GM12878 (cell line): ENCODE measurements around the gene CPSF4L. TPM values are rescaled to one million over a fixed set of nuclear protein-coding genes. Genes with fewer than 3 reads are reported as not detected.

Experiments
- FOXM1 ChIP-seq: IDR thresholded peaks from 2 replicates; pipeline ENCODE4 v1.6.1; 2012; ENCODE audit warnings: low read depth, mild to moderate bottlenecking, inconsistent platforms, low read length, moderate library complexity
- MTA2 ChIP-seq: fragments of 450-650 bp; IDR thresholded peaks from 2 replicates; pipeline ENCODE4 v1.6.1; 2016; ENCODE audit warnings: low read depth, mild to moderate bottlenecking, moderate library complexity
- SMAD1 ChIP-seq: fragments of 450-650 bp; IDR thresholded peaks from 2 replicates; pipeline ENCODE4 v1.6.1; 2018; ENCODE audit warnings: mild to moderate bottlenecking, low read depth; ENCODE audit not compliant: partially characterized antibody
- SP1 ChIP-seq: IDR thresholded peaks from one replicate; pipeline ENCODE4 v1.6.1; 2011; ENCODE audit warnings: low read depth, low read length
- polyA plus RNA-seq, 11 experiments: library from polyadenylated mRNA; depleted of rRNA in 4 of 11; unstranded in 6 of 11; stranded (reverse) in 5 of 11; fragments of >200 nt; fragmentation: Nextera tagmentation in 4 of 11; fragmentation: Illumina TruSeq in 1 of 11; extraction: Ambion mirVana in 4 of 11; extraction: Trizol in 1 of 11; gene quantifications; 1 replicate in 1 of 11; 2 replicates in 10 of 11; pipeline versions ENCODE4 v1.2.1 to v1.2.3, GENCODE V29; 2011 to 2016; ENCODE audit warnings: inconsistent platforms in 2 of 11, missing spikeins in 2 of 11, low read depth in 1 of 11
- total RNA-seq, 4 experiments: library from RNA; depleted of rRNA in 3 of 4; stranded (reverse); fragments of >200 nt in 3 of 4; fragmentation: Illumina TruSeq in 1 of 4; extraction: Trizol in 1 of 4; gene quantifications; 2 replicates each; pipeline versions ENCODE4 v1.2.1 to v1.2.3, GENCODE V29; 2013 to 2021
- TF ChIP-seq, protein P1 (sequence below): fragments of 450-650 bp; IDR thresholded peaks from 2 replicates; pipeline ENCODE4 v1.6.1; 2016; ENCODE audit warnings: mild to moderate bottlenecking, moderate library complexity, borderline replicate concordance
- TF ChIP-seq, protein P2 (sequence below): fragments of 150-350 bp; IDR thresholded peaks from 2 replicates; pipeline ENCODE4 v1.6.1; 2016; ENCODE audit warnings: low read depth, low read length

Gene CPSF4L
- total and polyA plus RNA-seq, 10 of the 15 experiments (the other 5 are each of a cell fraction or from before 2014, with no cell fraction given), result not detected

DNA sequence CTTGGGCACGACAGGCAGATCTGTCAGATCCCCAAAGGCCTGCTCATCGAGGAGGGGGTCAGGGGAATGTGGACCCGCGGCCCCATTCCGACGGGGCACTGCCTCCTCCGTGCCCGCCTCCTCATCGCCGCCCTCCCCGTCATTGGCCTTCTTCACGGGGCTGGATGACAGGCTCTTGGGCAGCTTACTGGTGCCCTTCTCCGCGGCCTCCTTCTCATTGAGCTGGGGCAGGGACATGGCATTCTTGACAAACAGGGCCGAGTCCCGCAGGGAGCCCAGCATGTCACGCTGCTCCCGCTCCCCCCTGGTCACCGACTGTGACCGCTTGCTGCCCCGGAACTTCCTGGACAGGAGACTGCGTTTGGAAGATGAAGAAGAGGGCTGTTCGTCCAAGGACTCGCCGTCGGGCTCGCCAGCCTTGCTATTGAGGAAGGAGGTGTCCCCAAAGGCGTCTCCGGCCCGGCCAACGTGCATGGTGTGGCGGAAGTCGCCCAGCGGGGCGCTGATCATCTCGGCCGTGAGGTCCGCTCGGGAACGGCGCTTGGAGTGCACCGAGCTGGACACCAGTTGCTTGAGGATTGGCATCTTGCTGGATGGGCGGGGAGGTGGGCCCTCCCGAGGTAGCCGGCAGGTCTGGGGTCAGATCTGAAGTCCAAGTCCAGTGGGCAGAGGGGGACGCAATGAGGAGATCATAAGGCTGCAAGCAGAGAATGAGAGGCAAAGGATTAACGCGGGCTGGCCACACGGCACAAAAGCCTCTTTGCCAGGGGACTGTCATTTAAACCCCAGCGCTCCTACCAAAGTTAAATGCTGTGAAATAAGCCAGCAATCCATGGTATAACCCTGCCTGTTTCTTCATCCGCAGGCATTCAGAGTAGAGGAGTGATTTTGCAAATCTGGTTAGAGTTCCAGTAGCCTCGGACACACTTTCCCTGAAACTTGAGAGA is 24.5 kb upstream of the CPSF4L start (continued):
- TF ChIP-seq, protein P1, sequence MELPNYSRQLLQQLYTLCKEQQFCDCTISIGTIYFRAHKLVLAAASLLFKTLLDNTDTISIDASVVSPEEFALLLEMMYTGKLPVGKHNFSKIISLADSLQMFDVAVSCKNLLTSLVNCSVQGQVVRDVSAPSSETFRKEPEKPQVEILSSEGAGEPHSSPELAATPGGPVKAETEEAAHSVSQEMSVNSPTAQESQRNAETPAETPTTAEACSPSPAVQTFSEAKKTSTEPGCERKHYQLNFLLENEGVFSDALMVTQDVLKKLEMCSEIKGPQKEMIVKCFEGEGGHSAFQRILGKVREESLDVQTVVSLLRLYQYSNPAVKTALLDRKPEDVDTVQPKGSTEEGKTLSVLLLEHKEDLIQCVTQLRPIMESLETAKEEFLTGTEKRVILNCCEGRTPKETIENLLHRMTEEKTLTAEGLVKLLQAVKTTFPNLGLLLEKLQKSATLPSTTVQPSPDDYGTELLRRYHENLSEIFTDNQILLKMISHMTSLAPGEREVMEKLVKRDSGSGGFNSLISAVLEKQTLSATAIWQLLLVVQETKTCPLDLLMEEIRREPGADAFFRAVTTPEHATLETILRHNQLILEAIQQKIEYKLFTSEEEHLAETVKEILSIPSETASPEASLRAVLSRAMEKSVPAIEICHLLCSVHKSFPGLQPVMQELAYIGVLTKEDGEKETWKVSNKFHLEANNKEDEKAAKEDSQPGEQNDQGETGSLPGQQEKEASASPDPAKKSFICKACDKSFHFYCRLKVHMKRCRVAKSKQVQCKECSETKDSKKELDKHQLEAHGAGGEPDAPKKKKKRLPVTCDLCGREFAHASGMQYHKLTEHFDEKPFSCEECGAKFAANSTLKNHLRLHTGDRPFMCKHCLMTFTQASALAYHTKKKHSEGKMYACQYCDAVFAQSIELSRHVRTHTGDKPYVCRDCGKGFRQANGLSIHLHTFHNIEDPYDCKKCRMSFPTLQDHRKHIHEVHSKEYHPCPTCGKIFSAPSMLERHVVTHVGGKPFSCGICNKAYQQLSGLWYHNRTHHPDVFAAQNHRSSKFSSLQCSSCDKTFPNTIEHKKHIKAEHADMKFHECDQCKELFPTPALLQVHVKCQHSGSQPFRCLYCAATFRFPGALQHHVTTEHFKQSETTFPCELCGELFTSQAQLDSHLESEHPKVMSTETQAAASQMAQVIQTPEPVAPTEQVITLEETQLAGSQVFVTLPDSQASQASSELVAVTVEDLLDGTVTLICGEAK, result no peak
- TF ChIP-seq SMAD1, result no peak
- no peak for TF ChIP-seq MTA2
- no peak for TF ChIP-seq FOXM1
- TF ChIP-seq, protein P2, sequence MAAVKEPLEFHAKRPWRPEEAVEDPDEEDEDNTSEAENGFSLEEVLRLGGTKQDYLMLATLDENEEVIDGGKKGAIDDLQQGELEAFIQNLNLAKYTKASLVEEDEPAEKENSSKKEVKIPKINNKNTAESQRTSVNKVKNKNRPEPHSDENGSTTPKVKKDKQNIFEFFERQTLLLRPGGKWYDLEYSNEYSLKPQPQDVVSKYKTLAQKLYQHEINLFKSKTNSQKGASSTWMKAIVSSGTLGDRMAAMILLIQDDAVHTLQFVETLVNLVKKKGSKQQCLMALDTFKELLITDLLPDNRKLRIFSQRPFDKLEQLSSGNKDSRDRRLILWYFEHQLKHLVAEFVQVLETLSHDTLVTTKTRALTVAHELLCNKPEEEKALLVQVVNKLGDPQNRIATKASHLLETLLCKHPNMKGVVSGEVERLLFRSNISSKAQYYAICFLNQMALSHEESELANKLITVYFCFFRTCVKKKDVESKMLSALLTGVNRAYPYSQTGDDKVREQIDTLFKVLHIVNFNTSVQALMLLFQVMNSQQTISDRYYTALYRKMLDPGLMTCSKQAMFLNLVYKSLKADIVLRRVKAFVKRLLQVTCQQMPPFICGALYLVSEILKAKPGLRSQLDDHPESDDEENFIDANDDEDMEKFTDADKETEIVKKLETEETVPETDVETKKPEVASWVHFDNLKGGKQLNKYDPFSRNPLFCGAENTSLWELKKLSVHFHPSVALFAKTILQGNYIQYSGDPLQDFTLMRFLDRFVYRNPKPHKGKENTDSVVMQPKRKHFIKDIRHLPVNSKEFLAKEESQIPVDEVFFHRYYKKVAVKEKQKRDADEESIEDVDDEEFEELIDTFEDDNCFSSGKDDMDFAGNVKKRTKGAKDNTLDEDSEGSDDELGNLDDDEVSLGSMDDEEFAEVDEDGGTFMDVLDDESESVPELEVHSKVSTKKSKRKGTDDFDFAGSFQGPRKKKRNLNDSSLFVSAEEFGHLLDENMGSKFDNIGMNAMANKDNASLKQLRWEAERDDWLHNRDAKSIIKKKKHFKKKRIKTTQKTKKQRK, result no peak
- no peak for TF ChIP-seq SP1
